Measurements from ENCODE around the gene RAB2B.

Gene RAB2B

GRCh38 chr14:21476925-21477681 lies at the start of gene RAB2B, which contains the start of gene TOX4:
RAB2B (minus strand) TSS chr14:21476959; CDS start chr14:21476872, 87 bp downstream.
TOX4 (plus strand) TSS chr14:21477195; CDS start chr14:21477279, 84 bp downstream.
- DNase-seq = peak; percentile 97

DNA sequence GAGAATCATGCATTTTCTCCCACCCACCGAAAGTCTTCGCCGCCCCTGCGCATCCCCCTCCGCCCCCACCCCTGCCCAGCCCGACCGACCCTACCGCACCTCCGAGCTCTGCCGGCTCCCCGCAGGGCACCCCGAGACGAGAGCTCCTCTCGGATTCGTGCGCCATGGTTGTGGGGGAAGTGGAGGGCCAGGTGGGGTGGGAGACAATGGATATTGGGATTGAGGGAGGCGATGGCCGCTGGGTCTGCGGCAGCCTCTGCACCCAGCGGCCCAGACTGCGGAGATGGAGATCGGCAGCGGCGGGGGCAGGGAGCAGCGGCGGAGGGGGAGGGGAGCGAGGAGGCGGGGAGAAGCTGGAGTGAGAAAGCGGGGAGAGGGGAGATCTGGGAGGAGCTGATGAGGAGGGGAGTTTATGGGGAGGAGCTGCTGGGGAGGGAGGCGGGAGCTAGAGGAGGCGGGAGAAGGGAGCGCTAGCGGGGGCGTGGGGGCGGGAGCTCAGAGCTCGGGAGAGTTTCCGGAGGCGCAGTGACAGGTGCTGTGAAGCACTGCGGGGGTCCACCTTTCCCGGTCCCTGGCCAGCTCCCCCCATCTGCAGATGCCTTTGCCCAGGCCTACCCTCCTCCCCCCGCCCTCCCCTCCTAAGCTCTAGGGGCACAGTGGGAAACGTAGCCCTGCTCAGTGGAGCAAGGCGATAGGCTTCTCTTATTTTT lies 49.4 kb upstream of the RAB2B start, which contains the start of gene SALL2:
Gene SALL2 (minus strand): TSS at position 385 of the 710 bp plus-strand sequence. CDS start 219 bp downstream, at position 166.
- DNase-seq = no peak

GRCh38 chr14:21525571-21525961 lies 48.8 kb upstream of the RAB2B start:
- no peak for DNase-seq

GRCh38 chr14:21524575-21525490 lies 48.1 kb upstream of the RAB2B start:
- no peak for DNase-seq

DNA sequence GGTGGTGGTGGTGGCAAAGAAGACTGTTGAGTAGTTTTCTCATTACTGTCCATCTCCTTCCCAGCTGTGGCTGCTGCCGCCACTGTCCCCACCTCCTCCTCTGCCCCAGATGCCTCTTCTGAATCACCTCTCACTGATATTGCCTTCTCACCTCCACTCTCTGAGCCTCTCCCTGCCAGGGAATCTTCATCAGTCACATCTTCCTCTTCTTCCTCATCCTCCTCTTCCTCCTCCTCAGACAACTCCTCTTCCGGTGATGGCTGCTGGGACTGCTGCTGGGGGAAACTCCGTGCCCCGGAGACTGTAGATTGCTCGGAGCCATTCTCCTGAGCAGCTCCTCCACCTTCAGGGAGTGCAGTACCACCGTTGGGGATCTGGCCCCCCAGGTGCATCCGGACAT lies 46.4 kb upstream of the RAB2B start:
- no peak for DNase-seq

- DNase-seq = no peak
Measured at GRCh38 chr14:21521501-21521900, 44.7 kb upstream of the RAB2B start.

DNA sequence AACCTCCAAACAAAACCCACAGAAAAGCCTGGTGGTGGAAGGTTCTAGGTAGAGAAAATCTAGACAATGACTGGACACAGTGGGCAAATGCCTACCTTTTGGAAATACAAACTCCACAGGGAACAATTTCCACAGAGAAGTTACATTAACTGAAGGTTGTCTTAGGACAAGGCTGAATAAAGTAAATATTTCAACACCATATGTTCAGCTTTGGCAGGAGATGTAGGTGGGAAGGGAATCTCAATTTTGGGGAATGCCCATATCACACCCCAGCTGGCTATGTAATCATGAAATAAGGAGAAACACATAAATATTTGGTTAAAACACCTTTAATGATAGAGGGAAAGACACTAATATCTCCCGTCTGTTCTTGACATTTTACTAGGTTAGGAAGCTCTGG lies 44.0 kb upstream of the RAB2B start:
- no peak for DNase-seq

- no peak for DNase-seq
Measured at GRCh38 chr14:21518725-21519124, 42.0 kb upstream of the RAB2B start.

DNA sequence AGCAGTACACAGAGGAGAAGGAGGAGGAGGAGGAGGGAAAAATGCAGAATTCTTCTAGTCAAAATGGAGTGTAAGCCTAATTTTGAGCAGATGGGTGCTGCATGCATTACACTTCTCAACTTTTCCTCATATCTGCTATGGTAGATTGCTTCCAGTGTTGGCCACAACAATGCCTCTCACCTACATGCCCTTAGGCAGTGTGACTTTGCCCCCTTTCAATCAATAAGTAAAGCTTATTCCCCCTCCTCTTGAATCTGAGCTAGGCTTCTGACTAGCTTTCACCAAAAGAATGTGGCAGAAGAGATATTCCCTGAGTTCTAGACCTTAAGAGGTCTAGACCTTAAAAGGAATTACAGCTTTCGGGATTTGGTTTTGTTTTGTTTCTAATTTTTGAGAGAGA lies 37.6 kb upstream of the RAB2B start:
- DNase-seq = no peak

DNA sequence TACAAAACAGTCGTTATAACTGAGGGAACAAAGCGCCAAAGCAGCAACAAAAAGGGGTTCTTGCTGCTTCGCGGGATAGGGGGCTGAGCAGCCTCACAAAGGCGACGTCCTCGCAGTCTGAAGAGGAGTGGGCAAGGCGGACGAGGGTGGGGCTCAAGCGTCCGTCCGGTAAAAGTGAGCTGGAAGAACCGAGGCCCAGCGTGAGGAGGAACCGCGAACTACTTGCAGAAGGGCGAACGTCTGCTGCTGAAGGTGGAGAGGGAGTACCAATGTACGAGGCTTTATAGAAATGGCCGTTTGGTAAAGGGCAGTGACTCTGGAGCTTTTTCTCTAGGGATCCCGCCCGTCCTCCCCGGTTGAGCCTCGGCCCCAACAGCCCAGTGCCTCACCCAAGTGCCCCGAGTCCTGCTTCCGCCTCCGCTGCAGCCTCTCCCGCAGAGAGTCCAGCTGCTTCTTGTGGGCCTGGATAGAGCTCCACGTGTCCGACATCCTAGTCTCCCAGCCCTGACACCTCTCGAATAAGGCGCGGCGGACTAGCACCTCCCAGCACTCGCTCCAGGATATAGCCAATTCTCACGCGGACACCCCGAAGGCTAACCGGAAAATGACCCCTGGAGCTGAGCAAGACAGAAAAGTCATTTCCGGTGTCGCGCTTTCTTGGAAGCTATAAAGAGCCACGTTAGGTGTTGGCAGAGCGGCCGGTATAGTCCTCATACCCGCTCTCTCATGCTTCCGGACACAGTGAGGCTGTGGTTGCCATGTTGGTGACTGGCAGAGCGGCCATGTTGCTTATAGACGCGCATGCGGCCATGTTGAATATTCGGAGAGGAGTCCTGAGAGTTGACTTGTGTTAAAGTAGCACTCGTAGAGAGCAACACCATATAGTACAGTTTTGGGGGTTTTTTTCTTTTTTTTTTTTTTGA lies 34.2 kb upstream of the RAB2B start, which contains the start of gene METTL3:
Gene METTL3 (minus strand): TSS at position 606 of the 923 bp plus-strand sequence. CDS start 117 bp downstream, at position 489.
- peak; percentile 98 for DNase-seq

DNA sequence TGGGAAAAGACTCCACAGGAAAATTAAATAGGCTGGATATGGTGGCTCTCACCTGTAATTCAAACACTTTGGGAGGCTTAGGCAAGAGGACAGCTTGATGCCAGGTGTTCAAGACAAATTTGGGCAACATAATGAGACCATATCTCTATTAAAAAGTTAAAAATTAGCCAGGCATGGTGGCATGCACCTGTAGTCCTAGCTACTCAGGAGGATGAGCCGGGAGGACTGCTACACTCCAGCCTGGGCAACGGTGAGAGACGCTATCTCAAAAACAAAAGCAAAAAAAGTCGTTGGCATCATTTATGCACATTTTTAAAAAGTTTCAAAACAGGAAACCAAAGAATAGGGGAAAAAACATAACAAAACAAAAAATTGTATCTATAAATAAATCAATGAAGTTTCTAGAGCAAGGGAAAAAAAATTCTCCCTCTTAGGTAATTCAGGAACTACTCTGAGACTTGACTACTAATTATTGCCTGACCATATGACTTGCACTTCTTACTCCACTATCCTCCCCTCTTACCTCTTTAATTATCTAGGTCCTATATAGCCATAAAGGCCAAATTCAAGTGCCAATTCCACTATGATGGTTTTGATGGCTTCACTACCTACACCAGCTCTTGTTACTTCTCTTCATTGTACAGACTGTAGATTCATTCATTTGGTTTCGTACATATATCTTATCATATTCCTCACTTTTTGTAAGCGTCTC lies 32.8 kb upstream of the RAB2B start:
- no peak for DNase-seq

DNA sequence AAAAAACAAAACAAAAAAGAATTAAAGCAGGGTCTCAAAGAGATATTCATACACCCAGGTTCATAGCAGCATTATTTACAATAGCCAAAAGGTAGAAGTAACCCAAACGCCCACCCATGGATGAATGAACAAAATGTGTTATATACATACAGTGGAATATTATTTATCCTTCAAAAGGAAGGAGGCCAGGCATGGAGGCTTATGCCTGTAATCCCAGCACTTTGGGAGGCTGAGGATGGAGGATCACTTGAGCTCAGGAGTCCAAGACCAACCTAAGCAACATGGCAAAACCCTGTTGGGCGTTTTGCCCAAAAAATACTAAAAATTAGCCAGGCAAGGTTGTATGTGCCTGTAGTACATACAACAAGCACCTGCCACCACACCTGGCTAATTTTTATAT lies 29.8 kb upstream of the RAB2B start:
- no peak for DNase-seq

DNA sequence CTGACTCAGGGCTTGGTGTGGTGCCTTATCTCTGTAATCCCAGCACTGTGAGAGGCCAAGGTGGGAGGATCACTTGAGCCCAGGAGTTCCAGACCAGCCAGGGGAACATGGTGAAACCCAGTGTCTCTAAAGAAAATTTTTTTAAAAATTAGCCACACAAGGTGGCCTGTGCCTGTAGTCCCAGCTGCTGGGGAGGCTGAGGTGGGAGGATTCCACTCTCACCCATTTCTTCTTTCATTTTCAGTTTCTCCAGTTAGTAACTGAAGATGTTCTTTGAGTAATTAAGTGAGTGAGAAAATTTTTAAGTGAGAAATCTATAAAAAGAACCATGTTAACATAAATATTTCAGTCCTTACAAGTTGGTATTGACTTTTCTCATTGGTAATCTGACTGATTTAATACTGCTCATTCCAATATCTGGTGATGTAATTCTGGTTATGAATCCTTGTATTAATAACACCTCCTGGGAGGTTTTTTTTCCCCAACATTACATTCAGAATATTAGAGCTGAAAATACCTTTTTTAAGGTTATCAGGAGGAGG lies 28.3 kb upstream of the RAB2B start:
- peak; percentile 74 for DNase-seq

DNA sequence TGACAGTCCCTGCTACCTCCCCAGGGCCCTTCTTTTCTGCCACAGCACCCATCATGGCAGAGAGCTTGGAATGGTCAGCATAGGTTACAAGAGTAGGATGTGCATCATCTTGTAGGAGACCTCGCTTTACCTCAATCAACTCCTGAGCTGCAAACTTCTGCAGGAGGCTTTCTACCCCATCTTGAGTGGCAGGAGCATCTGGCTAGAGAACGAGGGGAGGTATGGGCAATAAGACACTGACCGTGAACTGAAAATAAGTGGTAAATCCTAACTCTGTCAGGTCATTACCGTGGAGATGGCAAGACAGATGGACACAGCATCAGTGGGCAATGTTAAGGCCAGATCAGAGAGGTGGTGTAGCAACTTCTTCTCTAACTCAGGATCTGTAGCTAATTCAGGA lies 26.6 kb upstream of the RAB2B start:
- DNase-seq = no peak

DNA sequence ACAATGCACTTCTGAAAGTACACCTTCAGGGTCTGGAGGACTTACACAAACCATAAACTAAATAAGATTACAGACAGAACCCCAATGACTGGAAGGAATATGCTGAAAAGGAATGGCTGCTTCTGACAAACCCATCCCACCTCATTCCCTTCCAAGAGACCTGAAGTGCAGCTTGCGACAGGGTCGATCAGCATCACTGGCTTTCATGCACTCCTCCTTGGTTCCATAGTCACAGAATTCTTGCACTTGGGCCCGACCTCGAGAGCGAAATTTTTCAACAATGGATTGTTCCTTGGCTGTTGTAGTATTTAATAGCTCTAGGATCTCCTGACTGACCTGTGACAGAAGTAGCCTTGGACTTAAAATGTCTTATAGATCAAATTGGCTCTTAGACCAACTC lies 24.8 kb upstream of the RAB2B start:
- no peak for DNase-seq

DNA sequence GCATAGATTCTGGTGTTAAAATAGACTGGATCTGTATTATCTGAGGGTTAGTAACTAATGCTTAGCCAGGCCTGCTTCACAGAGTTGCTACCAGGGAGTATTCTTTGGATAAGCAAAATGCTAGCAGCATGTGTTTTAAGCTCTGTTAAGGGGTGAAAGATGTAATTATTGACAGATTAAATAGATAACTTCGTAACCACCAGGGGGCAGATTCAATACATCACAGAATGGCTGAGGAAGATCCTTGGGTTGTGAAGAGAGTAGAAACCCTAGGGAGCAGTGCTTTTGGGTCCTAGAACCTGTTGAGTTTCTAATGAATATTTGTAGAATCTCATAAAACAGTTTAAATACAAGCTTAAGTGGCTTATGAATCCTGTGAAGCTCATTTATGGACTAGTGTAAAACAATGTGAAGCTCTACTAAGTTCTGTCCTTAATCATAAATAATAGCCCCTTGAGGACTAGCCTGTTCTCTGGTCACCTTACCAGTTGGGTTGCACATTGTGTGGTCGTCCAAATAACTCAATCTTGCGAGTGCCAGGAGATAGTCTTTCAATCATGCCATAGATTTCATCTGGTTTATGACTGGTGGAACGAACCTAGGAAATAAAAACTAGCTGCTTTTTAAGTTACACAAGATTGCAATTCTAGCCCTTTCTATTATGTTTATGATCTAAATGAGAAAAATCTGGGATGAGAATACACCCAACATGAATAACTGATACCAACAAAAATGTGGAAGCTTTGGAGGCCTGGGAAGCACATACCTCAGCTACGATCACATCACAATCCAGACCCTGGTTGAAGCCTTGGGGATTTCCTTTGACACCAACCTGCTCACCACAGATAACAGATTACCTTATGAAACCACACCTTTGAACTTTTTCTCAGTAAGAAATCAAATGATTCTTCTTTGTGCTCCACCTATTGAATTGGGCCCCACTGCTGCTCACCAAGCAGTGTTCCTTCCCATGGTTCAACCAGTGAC lies 22.1 kb upstream of the RAB2B start:
- DNase-seq = peak; percentile 70

DNA sequence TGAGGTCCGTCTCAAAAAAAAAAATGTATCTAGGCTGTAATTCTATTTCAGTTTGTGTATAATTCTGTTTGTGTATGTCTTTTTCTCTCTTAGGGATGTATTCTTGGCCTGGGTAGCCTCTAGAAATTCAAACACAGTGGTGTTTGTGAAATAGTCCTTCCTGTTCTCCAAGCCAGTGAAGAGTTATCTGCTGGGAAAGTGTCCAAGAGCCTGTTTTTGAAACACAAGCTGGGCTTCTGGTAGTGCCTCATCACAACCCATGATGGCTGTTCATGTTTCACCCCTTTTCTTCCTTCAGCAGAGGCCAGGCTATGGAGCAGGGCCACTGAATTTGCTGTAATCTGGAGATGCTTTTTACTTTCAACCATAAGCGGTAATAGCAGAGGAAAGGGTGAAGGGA lies 19.7 kb upstream of the RAB2B start:
- no peak for DNase-seq

- peak; percentile 43 for DNase-seq
Measured at GRCh38 chr14:21494902-21495762, 18.4 kb upstream of the RAB2B start.

Measured in OCI-M1 (cell line).